Measurements from ENCODE around the gene FIGN.

GRCh38 chr2:163703386-163703785 lies 32.4 kb downstream of the FIGN start:
- TF ChIP-seq CTCF (IDR thresholded peaks at IDR 0.05; ENCODE audit: low read depth, low read length): no peak
- TF ChIP-seq EZH2phosphoT487 (IDR thresholded peaks at IDR 0.05; ENCODE audit: low read depth): no peak
